Activated T-cell treated with anti-CD3 and anti-CD28 coated beads for 48 hours (primary cell): Measurements from ENCODE around the gene PRRC2A.

ENCODE experiments used
- DNase-seq: peaks from one replicate; pipeline ENCODE4 v3.0.0-alpha.2; 2020; ENCODE audit warnings: low read depth

The PRRC2A gene

DNA sequence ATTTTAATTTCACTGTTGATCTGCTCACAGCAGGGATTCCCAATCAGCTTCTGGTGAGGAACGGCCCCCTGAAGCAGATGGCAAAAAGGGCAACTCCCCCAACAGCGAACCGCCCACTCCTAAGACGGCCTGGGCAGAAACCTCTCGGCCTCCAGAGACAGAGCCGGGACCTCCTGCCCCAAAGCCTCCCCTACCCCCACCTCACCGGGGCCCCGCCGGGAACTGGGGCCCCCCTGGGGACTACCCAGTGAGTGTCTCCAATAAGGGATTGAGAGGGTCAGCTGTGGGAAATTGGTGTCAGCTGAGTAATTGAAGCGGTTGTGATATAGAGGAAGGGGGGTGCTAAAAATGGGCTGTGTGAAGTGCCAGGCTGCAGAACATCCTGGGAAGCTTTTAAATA, 6.4 kb downstream of the PRRC2A start:
- DNase-seq, result no peak

DNA sequence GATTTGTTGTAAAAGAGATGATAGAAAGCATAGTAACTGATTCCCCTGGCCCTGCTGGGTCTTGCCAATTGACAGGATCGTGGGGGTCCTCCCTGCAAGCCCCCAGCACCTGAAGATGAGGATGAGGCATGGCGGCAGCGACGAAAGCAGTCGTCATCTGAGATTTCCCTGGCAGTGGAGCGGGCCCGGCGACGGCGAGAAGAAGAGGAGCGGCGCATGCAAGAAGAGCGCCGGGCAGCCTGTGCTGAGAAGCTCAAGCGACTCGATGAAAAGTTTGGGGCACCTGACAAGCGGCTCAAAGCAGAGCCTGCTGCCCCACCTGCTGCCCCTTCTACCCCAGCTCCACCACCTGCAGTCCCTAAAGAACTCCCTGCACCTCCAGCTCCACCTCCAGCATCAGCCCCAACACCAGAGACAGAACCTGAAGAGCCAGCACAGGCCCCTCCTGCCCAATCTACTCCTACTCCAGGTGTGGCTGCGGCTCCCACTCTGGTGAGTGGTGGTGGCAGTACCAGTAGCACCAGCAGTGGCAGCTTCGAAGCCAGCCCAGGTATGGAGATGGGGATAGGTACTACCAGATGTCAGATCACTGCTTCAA, 7.3 kb downstream of the PRRC2A start:
- DNase-seq, result no peak

DNA sequence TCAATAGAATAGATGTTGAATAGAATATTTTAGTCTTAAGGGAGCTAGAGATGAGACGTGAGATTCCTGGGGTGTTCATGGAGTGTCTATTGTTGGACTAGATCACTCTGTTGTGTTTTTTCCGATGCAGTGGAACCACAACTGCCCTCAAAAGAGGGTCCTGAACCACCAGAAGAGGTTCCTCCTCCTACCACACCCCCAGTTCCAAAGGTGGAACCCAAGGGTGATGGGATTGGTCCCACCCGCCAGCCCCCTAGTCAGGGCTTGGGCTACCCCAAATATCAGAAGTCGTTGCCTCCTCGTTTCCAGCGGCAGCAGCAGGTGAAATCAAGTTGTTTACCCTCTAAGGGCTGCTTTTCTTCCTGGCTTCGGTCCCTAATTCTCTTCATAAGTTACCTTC, 8.5 kb downstream of the PRRC2A start:
- no peak for DNase-seq

DNA sequence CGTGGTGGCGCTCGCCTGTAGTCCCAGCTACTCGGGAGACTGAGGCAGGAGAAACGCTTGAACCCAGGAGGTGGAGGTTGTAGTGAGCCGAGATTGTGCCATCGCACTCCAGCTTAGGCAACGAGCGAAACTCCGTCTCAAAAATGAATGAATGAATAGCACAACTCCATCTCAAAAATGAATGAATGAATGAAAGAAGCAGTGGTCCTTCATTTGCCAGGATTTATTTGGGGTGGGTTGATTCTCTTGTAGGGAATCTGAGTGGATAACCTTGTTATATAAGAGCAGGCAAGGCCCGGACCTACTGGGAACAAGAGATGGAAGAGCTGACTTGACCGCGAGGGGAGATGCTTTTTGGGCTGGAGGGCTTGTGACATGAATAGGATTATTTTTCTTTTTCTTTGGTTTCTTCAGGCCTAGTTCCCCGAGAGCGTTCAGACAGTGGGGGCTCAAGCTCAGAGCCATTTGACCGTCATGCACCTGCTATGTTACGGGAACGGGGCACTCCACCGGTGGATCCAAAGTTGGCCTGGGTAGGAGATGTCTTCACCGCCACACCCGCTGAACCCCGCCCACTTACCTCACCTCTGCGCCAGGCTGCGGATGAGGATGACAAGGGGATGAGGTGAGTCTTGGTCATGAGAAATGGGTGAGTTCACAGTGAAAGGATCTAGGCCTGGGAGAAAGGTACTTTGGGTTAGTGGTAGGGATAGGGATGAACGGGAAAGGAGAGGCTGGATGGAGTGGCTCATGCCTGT, 9.8 kb downstream of the PRRC2A start:
- no peak for DNase-seq

DNA sequence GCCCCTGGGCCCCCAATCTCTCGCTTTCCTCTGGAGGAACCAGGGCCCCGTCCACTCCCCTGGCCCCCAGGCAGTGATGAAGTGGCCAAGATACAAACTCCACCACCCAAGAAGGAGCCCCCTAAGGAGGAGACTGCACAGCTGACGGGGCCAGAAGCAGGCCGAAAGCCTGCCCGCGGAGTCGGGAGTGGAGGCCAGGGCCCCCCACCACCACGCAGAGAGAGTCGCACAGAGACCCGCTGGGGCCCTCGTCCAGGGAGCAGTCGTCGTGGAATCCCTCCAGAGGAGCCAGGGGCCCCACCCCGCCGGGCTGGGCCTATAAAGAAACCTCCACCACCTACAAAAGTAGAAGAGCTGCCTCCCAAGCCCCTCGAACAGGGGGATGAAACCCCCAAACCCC, 10.7 kb downstream of the PRRC2A start:
- DNase-seq, result no peak

DNA sequence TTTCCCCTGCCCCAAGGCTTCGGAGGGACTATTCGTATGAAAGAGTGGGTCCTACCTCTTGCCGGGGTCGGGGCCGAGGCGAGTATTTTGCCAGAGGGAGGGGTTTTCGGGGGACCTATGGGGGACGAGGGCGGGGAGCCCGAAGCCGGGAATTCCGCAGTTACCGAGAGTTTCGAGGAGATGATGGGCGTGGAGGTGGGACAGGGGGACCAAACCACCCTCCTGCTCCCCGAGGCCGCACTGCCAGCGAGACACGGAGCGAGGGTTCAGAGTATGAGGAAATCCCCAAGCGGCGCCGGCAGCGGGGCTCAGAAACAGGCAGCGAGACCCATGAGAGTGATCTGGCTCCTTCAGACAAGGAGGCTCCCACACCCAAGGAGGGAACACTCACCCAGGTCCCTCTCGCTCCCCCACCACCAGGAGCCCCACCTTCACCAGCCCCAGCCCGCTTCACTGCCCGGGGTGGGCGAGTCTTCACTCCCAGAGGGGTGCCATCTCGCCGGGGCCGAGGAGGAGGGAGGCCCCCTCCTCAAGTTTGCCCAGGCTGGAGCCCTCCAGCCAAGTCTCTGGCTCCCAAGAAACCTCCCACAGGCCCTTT, 11.3 kb downstream of the PRRC2A start:
- no peak for DNase-seq

DNA sequence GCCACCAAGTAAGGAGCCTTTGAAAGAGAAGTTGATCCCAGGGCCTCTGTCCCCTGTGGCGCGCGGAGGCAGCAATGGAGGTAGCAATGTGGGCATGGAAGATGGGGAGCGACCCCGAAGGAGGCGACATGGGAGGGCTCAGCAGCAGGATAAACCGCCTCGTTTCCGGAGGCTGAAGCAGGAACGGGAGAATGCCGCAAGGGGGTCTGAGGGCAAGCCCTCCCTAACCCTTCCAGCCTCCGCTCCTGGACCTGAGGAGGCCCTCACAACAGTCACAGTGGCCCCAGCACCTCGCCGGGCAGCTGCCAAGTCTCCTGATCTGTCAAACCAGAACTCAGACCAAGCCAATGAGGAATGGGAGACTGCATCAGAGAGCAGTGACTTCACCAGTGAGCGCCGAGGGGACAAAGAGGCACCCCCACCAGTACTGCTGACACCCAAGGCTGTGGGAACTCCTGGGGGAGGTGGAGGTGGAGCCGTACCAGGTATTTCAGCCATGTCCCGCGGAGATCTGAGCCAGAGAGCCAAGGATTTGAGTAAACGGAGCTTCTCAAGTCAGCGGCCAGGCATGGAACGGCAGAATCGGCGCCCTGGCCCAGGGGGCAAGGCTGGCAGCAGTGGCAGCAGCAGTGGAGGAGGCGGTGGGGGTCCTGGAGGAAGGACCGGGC, 11.9 kb downstream of the PRRC2A start:
- DNase-seq, result no peak

DNA sequence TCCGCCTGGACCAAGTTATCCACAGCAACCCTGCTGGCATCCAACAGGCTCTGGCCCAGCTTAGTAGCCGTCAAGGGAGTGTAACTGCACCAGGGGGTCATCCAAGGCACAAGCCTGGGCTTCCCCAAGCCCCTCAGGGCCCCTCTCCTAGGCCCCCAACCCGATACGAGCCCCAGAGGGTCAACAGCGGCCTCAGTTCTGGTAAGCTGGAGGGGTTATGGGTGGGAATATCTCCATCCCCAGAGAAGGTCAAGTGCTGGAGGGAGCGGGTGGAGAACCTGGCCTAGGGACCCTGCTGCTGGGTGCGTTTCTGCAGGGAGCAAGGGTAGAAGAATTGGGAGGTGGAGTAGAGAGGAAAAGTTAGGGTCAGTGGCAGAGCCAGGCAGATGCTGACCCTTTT, 12.9 kb downstream of the PRRC2A start:
- DNase-seq, result no peak

DNA sequence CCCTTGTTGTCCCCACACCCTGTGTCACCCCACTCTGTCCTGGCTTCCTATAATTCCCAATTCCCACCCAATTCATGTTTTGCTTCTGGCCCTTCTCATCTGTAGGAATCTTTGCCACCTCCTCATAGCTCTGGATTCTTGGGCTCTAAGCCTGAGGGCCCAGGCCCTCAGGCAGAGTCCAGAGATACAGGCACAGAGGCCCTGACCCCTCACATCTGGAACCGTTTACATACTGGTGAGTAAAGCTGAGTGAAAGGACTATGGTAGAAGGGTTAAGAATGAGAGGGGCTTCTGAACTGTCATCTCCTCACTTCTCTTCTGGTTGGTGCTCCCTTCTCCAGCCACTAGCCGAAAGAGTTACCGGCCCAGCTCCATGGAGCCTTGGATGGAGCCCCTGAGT, 13.6 kb downstream of the PRRC2A start:
- no peak for DNase-seq

DNA sequence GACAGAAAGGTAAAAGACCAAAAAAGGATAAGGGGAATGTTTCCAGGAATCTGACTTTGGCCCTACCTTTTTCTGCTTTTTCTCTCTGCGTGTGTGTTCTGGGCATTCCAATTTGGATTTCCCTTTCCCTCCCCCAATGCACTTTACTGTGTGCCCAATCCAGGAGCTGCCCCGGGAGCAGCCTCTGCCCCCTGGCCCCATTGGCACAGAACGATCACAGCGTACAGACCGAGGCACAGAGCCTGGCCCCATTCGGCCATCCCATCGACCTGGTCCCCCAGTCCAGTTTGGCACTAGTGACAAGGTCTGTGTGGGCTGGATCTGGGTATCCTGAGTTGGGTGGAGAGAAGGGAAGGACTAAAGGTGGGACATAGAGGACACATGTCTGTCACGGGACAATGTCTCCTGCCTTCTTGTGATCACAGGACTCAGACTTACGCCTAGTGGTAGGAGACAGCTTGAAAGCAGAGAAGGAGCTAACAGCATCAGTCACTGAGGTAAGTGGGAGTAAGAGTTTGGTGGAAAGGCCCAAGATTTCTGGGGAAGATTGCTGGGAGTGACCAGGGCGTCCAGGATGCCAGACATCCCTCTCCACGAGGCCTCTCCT, 14.6 kb downstream of the PRRC2A start:
- DNase-seq, result no peak

DNA sequence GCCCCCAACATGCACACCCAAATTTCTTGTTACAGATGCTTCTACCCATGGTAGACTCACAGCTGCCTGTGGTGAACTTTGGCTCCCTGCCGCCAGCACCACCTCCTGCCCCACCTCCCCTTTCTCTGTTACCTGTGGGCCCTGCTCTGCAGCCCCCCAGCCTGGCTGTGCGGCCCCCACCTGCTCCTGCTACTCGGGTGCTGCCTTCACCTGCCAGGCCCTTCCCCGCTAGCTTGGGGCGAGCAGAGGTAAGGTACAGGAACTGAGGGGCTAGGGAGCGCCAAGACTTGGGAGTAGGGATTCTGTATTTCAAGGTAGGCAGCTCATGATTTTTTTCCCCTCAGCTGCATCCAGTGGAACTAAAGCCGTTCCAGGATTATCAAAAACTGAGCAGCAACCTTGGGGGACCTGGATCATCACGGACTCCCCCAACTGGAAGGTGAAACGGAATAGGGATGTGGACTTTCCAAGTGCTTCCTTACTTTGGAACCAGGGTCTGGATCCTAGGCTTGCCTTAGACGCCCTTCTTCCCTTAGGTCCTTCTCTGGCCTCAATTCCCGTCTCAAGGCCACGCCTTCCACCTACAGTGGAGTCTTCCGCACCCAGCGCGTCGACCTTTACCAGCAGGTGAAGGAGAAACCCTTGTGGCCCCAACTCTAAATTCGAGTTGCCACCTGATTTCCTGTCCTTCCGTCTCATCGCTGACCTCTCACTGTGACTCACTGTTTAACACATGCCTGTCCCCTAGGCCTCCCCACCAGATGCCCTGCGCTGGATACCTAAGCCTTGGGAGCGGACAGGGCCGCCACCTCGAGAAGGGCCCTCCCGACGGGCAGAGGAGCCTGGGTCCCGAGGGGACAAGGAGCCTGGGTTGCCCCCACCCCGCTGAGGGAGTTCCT, 16.4 kb downstream of the PRRC2A start:
- DNase-seq, result no peak

DNA sequence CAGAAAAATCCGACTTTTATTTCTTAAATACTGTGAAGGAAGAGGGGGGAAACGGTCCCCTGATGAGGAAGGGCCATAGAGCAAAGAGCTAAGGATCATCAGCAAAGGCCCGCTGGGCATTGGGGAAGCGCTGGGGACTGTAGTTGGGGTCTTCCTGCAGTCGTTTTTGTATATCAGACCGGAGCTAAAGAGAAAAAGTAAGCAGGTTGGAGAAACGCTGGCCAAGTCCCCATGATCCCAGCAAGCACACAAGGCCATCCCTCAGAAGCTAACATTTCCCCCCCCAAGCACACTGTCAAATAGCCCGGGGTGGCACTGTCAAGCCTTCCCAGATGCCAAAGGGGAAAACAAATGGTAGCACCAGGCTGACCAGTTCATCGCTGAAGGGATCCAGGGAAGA, 18.5 kb downstream of the PRRC2A start:
- DNase-seq, result no peak

DNA sequence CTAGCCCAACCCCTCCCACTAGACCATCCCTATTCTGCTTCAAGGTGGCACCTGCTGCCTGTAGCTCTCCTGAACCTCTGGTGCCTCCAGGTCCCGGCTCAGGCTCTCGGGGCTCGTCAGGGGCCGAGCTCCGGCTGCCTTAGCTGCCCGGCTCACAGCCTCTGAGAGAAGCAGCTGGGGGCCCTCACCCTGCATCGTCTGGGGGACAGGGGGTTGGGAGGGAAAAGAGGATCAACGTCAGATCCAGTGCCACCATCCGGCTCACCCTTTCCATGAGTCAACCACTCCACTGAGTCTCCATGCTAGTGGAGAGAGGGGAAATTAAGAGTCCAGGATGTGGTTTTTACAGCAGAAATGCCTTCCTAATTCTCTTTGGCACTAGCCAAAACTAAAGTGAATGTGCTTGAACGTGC, 18.9 kb downstream of the PRRC2A start:
- DNase-seq, result no peak

DNA sequence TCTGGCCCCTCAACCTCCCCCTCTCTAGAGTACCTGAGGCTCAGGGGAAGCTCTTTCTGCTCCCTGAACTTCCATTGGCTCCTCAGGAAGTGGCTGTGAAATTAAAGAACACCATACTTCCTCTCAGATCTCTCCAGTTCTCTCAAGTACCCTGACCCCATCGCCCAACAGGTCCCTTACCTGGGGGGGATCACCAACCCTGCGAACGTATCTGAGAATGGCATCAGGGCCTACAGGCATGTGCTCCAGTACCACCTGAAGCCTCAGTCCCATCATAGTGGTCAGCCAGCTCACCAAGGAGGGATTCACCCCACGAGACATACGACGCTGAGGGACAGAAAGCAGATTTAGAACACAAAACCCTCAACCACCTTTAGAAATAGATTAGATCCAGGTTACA, 20.1 kb downstream of the PRRC2A start:
- DNase-seq, result no peak

DNA sequence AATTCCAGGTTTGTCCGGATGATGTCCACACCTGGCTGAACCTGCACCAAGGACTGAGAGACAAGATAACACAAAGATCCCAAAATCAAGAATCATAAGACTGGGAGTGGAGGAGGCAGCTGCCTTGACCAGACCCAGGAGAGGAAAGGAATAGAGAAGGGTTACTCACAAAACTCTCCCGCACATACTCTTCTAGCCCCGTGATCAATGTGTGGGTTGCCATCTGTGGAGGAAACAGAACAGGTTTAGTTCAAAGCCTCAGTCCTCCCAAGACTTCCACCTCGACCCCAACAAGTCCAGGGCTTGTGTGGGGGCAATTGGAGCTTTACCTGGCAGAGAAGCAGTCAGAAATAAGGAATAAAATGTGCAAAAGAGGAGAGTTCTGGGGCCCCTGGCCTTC, 20.9 kb downstream of the PRRC2A start:
- DNase-seq, result no peak

DNA sequence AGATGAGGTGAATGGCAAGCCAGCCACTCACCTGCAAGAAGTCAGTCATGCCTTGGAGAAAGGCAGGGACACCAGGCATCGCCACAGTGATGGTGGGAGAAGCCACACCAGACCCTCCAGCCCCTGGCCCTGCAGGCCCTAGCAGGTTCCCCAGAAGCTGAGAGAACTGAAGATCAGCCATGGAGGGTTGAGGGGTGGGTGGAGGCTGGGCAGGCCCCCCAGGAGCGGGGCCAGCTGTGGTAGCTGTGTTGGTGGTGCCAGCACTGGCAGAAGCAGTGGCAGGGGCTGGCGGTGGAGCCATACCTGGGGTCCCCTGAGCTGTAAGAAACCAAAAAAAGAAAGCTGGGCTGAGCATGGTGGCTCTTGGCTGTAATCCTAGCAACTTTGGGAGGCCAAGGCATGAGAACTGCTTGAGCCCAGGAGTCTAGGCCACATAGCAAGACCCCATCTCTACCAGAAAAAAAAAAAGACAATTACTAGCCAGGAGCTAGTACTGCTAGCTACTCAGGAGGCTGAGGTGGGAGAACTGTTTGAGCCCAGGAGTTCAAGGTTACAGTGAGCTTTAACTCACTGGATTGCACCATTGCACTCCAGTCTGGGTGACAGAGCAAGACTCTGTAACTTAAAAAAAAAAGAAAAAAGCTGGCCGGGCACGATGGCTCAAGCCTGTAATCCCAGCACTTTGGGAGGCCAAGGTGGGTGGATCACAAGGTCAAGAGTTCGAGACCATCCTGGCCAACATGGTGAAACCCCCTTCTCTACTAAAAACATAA, 22.5 kb downstream of the PRRC2A start:
- no peak for DNase-seq

DNA sequence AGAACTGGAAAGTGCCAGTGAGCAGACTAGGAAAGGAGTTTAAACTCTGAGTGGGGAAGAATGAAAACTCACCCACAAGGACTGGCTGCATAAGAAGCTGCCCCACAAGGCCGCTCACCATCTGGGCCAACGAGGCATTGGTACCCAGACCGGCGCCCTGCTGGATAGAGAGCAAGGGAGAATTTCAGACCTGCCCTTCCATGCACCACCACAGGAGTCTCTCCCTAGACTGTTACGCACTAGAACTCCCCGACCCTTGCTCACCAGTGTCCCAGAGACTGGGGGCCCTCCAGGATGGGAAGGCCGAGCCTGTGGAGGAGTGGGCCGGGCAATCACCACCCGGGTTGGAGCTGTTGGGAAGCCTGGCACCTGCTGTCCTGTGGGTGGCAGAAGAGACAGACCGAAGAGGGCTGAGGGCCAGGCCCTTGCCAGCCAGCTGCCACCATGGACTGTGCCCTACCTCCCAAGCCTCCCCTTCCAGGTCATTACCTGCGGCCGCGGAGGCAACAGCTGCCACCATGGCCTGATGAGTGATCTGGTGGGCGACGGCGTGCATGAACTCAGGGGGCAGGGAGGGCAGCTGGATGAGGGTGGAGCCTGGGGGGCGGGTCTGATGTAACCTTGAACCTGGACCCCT, 23.4 kb downstream of the PRRC2A start:
- no peak for DNase-seq

DNA sequence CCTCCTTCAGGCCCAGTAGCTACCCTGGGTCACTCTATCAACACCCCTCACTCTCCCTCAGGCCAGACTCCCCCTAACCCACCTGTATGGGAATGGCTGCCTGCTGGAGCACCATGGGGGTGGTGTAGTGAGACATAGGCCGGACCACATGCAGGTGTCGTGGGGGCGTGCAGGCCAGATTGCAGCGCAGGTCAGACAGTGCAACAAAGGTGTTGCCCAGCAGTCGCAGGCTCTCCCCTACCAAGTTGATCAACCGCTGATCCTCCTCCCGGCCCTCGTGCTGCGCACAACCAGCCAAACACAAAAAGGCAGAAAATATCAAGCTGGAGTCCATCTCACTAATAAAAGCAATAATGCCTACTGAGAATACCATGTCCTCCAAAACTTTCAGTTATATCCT, 24.8 kb downstream of the PRRC2A start:
- no peak for DNase-seq

DNA sequence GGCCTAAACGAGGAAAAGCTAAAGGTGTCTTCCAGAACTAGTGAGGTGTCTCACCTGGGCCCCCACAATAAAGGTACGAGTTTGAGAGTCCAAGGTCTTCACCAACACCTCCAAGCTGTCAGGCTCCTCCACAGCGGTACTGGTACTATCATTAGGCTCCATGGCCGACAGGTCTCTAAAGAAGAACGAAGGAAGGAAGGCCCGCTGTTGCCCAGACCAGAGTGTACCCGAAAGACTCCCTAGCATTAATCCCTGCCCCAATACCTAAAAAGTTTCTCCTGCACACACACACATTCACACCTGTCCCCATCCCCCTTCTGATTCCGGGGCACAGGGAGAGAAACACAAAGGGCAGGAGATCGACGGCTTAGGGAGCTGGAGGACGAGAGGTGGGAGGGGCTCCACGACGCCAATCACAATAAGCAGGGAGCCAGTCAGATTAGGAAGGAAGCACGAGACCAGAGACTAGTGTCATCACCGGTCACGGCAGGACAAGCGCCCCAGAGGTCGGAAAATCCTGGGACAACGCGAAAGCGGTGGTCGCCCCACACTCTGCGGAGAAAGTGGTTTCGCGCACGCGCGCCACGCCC, 31.2 kb downstream of the PRRC2A start:
- DNase-seq, result no peak
